ENCODE data around the gene ACSL6. TPM values are rescaled to one million over a fixed set of nuclear protein-coding genes. Genes with fewer than 3 reads are reported as not detected.

ACSL6 gene
- total and polyA plus RNA-seq, 4 donors: 27.9 to 103 (median 74.9) TPM

DNA sequence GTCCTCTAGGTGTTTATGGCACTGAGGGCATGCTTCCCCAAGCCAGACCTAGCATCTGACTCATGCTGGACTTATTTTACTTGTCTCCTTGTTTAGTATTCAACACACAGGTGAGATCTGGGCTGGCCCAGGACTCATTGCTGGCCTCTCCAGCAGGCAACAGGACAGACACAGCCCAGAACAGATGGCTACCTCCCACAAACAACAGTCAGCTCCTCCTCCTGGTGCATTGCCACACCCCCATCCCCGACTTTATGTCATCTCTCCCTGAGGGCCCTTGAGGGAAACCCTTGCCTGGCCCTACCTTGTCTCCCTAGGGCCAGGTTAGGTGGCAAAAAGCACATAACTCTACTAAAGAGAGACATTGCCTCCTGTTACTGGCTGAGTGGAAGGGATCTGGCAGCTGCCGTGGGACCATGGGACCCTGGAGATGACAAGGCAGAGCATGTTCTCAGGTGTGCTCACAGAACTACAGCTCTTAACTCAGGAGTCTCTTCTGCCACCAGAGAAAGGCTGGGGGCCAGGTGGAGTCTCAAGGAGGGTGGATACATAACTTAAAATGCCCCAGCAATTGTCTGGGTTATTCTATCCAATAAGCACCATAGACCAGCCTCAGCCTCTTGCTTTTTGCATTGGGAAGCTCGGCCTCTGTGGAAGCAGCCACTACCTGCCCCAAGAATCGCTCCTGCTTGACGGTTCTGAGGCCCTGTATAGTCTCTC is 2.3 kb downstream of the ACSL6 start:
- Histone ChIP-seq H3K9me3 (ENCODE audit: control insufficient read depth, insufficient read depth, low read length) (no peaks in the 10 kb centered on the region), H3K27ac (ENCODE audit: low read depth, low read length) (no peak overlapping the region), H3K27me3 (ENCODE audit: control insufficient read depth, insufficient read depth, low read length) (peaks cover 10% of the 10 kb centered on the region), H3K36me3 (ENCODE audit: control insufficient read depth, insufficient read depth, low read length) (peaks cover 7% of the 10 kb centered on the region), H3K4me1 (ENCODE audit: control insufficient read depth, insufficient read depth, low read length) (peaks cover 64% of the 10 kb centered on the region), H3K4me3 (ENCODE audit: low read depth, low read length) (no peak overlapping the region)
- 71% methylated on average over 3 of the region's 5 CpGs for WGBS (ENCODE audit: insufficient coverage)
- DNase-seq (ENCODE audit: low read depth in 4 of 6, low spot score in 6 of 6): no peak

DNA sequence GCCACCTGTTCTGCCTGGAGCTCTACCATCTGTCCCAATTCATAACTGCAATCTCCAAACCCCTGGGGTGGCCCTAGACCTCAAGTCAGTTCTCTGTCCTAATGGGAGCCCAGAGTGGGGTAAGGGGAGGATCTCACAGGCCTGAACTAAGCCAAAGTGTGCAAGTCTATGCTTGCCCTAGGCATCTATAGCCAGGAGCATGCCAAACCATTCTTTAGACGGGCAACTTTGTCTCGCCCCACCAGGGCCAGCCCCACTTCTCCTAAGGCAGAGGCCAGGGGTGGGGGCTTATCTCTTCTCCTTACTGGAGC is 3.3 kb downstream of the ACSL6 start:
- DNase-seq (ENCODE audit: low read depth in 4 of 6, low spot score in 6 of 6): no peak
- Histone ChIP-seq H3K27me3 (ENCODE audit: control insufficient read depth, insufficient read depth, low read length) (peaks cover 10% of the 10 kb centered on the region), H3K9me3 (ENCODE audit: control insufficient read depth, insufficient read depth, low read length) (no peaks in the 10 kb centered on the region), H3K36me3 (ENCODE audit: control insufficient read depth, insufficient read depth, low read length) (peaks cover 7% of the 10 kb centered on the region), H3K4me3 (ENCODE audit: low read depth, low read length) (no peak overlapping the region), H3K4me1 (ENCODE audit: control insufficient read depth, insufficient read depth, low read length) (peaks cover 74% of the 10 kb centered on the region), H3K27ac (ENCODE audit: low read depth, low read length) (no peak overlapping the region)
- 73% methylated on average over 2 of the region's 2 CpGs for WGBS (ENCODE audit: insufficient coverage)

DNA sequence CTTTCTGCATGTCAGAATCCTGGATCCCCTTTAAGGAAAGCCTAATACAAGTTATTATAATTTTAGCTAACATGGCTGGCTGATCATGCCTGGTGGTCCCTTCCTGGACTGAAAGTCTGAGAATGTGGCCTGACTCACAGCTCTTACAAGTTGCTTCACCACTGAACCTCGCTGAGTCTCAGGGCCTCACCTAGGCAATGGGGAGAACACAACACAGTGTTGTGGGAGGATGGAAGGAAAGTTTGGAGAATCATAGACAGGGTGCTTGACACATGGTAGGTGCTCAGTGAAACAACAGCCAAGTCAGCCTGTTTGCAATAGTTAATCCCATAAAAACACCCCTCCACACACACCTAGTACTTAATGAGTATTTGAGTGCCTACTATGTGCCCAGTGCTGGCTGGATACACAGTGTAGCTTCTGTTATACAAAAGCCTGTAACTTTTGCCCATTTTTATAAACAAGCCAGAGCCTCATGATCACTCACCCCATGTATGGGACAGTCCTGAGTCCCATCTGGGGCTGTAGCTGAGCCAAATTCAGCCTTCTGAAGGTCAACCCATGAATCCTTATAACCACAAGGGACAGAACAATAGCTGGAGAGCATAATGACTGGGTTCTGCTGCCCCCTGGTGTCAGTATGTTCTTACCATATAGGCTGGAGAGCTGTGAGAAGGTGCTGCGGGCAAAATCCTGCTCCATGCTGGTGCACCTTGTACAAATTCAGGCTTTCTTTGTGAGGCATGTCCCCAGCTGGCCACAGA is 3.9 kb downstream of the ACSL6 start:
- H3K4me3 ChIP-seq (ENCODE audit: low read depth, low read length): no peak overlapping the region
- WGBS (ENCODE audit: insufficient coverage): 44% methylated on average over 2 of the region's 2 CpGs

DNA sequence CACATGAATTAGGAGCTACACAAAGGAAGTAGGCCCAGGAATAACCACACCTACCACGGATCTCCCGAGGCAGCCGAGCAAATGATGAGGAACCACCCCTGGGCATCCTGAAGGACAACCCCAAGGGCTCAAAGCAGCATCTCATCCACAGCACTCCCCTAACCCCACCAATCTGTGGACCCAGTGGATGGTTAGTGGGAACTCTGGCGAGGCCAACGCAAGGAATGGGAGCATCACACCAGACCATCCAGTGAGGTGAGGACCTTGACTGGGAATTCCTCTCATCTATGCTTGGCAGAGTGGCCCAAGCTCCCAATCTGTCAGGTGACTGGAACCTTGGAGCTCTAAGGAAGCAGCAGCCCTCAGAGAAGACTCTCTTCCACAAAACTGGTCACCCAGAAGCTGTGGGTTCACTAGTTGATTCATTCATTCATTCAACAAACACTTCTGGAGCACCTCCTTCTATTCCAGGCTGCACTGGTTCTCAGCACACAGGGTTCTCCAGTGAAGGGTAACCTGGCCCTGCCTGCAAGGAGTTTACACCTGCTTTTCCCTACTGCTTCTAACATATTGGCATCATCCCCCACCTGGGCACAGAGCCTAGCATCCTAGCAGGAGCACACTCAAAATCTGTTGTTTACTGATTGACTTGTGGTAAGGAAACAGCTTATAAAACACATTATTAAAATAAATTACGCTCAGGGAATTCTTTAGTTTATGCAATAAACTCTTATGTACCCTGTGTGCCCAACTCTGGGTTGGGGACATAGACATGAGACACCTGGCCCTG is 4.9 kb downstream of the ACSL6 start:
- peaks cover 5% of the 10 kb centered on the region for H3K27me3 ChIP-seq (ENCODE audit: control insufficient read depth, insufficient read depth, low read length)
- H3K36me3 ChIP-seq (ENCODE audit: control insufficient read depth, insufficient read depth, low read length): peaks cover 9% of the 10 kb centered on the region
- H3K4me1 ChIP-seq (ENCODE audit: control insufficient read depth, insufficient read depth, low read length): peaks cover 84% of the 10 kb centered on the region
- H3K4me3 ChIP-seq (ENCODE audit: low read depth, low read length): no peak overlapping the region
- DNase-seq (ENCODE audit: low read depth in 4 of 6, low spot score in 6 of 6): no peak
- H3K27ac ChIP-seq (ENCODE audit: low read depth, low read length): no peak overlapping the region
- H3K9me3 ChIP-seq (ENCODE audit: control insufficient read depth, insufficient read depth, low read length): no peaks in the 10 kb centered on the region
- 93% methylated on average over 4 of the region's 6 CpGs for WGBS (ENCODE audit: insufficient coverage)

More for the DNA sequence above, 3.9 kb downstream of the ACSL6 start:
- H3K27me3 ChIP-seq (ENCODE audit: control insufficient read depth, insufficient read depth, low read length): peaks cover 10% of the 10 kb centered on the region
- peak in 3 of 6 donors; percentile 51 to 85 (median 76) for DNase-seq (ENCODE audit: low read depth in 4 of 6, low spot score in 6 of 6)
- H3K9me3 ChIP-seq (ENCODE audit: control insufficient read depth, insufficient read depth, low read length): no peaks in the 10 kb centered on the region
- peaks cover 80% of the 10 kb centered on the region for H3K4me1 ChIP-seq (ENCODE audit: control insufficient read depth, insufficient read depth, low read length)
- H3K36me3 ChIP-seq (ENCODE audit: control insufficient read depth, insufficient read depth, low read length): peaks cover 9% of the 10 kb centered on the region
- no peak overlapping the region for H3K27ac ChIP-seq (ENCODE audit: low read depth, low read length)

DNA sequence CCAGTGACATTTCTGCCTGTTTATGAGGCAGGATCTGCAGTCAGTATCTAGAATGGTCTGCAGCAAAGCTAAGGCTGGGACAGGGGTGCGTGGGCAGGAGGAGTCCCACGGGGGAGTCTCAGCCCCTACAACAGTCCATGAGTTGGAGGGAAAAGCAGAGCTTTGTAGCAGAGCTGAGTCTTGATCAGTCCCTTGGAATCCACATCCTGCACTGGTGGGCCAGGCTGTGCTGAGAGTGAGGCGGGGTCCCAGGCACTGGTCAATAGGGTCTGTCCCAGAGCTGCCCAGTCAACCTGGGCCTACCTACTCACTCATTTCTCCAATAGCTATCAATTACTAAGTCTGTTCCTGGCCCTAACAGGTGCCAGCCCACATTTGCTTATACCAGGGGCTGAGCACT is 5.9 kb downstream of the ACSL6 start:
- Histone ChIP-seq H3K9me3 (ENCODE audit: control insufficient read depth, insufficient read depth, low read length) (no peaks in the 10 kb centered on the region), H3K27me3 (ENCODE audit: control insufficient read depth, insufficient read depth, low read length) (peaks cover 1% of the 10 kb centered on the region), H3K27ac (ENCODE audit: low read depth, low read length) (no peak overlapping the region), H3K4me1 (ENCODE audit: control insufficient read depth, insufficient read depth, low read length) (peaks cover 86% of the 10 kb centered on the region), H3K4me3 (ENCODE audit: low read depth, low read length) (no peak overlapping the region), H3K36me3 (ENCODE audit: control insufficient read depth, insufficient read depth, low read length) (peaks cover 9% of the 10 kb centered on the region)
- 95% methylated on average over 3 of the region's 3 CpGs for WGBS (ENCODE audit: insufficient coverage)
- no peak for DNase-seq (ENCODE audit: low read depth in 4 of 6, low spot score in 6 of 6)

DNA sequence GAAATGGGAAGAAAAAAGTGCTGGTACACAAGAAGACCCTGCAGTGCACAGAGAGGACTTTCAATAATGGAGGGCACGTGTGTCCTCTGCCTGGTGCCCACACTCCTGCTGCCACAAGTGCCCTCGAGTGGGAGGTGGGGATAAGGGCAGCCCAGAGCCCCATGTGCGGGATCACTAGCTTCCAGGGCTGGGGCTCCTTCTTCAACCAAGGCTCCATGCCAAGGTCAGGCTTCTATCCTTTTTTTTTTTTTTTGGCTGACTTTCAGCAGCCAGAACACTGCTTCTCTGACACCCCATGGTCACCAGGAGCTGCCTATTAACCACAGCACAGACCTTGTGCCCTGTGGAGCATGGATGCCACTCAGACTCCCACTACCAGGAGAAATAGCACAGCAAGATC is 7.5 kb downstream of the ACSL6 start:
- WGBS (ENCODE audit: insufficient coverage): 59% methylated on average over 3 of the region's 3 CpGs
- no peaks in the 10 kb centered on the region for H3K27me3 ChIP-seq (ENCODE audit: control insufficient read depth, insufficient read depth, low read length)
- peaks cover 12% of the 10 kb centered on the region for H3K36me3 ChIP-seq (ENCODE audit: control insufficient read depth, insufficient read depth, low read length)
- DNase-seq (ENCODE audit: low read depth in 4 of 6, low spot score in 6 of 6): peak in 2 of 6 donors; percentile 33 to 41
- H3K9me3 ChIP-seq (ENCODE audit: control insufficient read depth, insufficient read depth, low read length): no peaks in the 10 kb centered on the region
- H3K4me1 ChIP-seq (ENCODE audit: control insufficient read depth, insufficient read depth, low read length): peaks cover 88% of the 10 kb centered on the region
- H3K27ac ChIP-seq (ENCODE audit: low read depth, low read length): peak overlapping the region; percentile 94
- no peak overlapping the region for H3K4me3 ChIP-seq (ENCODE audit: low read depth, low read length)

DNA sequence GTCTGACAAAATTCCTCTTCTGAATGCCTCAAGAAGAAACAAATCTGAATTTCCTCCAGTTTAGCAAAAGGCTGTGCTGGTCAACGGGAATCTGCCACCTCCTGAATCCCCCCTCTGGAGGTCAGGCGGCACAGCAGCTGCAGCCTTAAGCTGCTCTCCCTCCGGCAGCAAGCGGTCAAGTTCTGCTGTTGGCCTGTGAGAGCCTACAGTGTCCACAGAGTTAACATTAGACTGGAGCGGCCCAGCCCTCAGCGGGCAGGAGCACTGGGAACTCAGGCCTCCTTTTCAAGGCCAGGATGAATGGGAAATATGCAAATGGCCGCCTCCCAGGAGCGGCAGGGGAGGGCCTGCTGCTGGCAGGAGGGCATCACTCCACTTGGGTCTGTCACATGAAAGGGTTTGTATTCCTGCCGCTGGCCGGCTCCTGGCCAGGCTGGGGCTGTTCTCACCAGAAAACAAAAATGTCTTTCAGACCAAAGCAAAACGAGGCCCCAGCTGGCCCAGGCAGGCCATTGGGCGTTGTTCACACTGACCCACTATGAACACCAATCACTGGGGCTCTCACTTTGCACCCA is 8.2 kb downstream of the ACSL6 start:
- Histone ChIP-seq H3K4me1 (ENCODE audit: control insufficient read depth, insufficient read depth, low read length) (peaks cover 89% of the 10 kb centered on the region), H3K27me3 (ENCODE audit: control insufficient read depth, insufficient read depth, low read length) (no peaks in the 10 kb centered on the region), H3K9me3 (ENCODE audit: control insufficient read depth, insufficient read depth, low read length) (no peaks in the 10 kb centered on the region), H3K36me3 (ENCODE audit: control insufficient read depth, insufficient read depth, low read length) (peaks cover 12% of the 10 kb centered on the region), H3K27ac (ENCODE audit: low read depth, low read length) (peak overlapping the region; percentile 94), H3K4me3 (ENCODE audit: low read depth, low read length) (no peak overlapping the region)
- WGBS (ENCODE audit: insufficient coverage): 19% methylated on average over 12 of the region's 12 CpGs
- peak; percentile 61 to 95 (median 79) for DNase-seq (ENCODE audit: low read depth in 4 of 6, low spot score in 6 of 6)

DNA sequence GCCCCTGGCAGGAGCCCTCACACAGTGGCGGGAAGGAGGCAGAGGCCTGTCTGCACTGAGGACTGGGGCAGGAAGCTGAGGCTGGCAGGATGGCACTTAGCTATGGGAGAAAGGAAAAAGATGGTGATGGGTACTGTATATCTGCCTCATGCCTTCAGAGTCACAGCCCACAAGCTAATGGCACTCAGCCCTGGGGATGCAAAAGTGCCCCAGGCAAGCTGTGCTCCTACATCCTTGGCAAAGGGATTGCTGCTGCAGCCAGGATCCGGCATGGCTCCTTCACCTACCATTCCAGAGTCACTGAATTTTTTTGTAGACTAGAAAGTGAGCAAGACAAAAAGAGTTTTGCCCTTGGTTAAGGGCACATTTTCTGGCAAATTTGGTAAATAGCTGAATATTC is 8.7 kb downstream of the ACSL6 start:
- 44% methylated on average over 1 of the region's 2 CpGs for WGBS (ENCODE audit: insufficient coverage)
- H3K27me3 ChIP-seq (ENCODE audit: control insufficient read depth, insufficient read depth, low read length): no peaks in the 10 kb centered on the region
- H3K9me3 ChIP-seq (ENCODE audit: control insufficient read depth, insufficient read depth, low read length): no peaks in the 10 kb centered on the region
- DNase-seq (ENCODE audit: low read depth in 4 of 6, low spot score in 6 of 6): peak in 2 of 6 donors; percentile 39 to 57
- H3K4me3 ChIP-seq (ENCODE audit: low read depth, low read length): no peak overlapping the region
- H3K4me1 ChIP-seq (ENCODE audit: control insufficient read depth, insufficient read depth, low read length): peaks cover 89% of the 10 kb centered on the region
- peak overlapping the region; percentile 94 for H3K27ac ChIP-seq (ENCODE audit: low read depth, low read length)
- H3K36me3 ChIP-seq (ENCODE audit: control insufficient read depth, insufficient read depth, low read length): peaks cover 13% of the 10 kb centered on the region
